ENCODE data around the gene RAB14. TPM values are rescaled to one million over a fixed set of nuclear protein-coding genes. Genes with fewer than 3 reads are reported as not detected.

RAB14 gene
- total RNA-seq, 2 experiments from 2014 or later, result 8.6 to 37.1 TPM

DNA sequence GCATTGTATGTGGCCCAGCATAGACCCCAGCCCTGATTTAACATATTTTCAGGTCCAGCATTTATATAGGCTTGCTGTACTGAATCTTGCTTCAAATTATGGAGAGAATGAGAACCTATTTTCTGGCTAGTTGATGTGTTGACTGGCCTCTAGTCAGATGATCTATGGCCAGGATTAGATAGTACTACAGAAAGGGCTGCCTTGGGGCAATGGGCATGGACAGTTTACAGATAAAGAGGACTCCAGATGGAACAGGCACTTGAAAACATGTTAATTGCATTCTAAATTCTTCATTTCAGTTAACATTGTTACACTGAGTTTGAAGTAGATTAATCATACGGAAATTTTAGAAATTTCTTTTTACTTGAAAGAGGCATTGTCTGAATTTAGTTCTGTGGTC, 61.5 kb downstream of the RAB14 start:
- H3K4me1 ChIP-seq (ENCODE audit: insufficient read depth, low read length, poor library complexity, severe bottlenecking), result no peaks in the 10 kb centered on the region
- BruUV-seq (replicated peaks), result no TSS peak
- no peak overlapping the region for H3K4me2 ChIP-seq (ENCODE audit: low read length)
- no peaks in the 10 kb centered on the region for H3K9me2 ChIP-seq (ENCODE audit: insufficient read depth, low read length)
- DNase-seq (ENCODE audit: low spot score), result no peak
- peaks cover 98% of the 10 kb centered on the region for H3K36me3 ChIP-seq (ENCODE audit: insufficient read depth, low read length)
- intact Hi-C loops (cut with micrococcal nuclease; ENCODE audit: unreplicated experiment), result no loop called here
- no peak overlapping the region for H3K4me3 ChIP-seq (ENCODE audit: low read depth, low read length, poor library complexity, severe bottlenecking)
- H3K27ac ChIP-seq (ENCODE audit: low read depth, low read length, poor library complexity, severe bottlenecking), result no peak overlapping the region
- H2AFZ ChIP-seq (ENCODE audit: low read length), result no peak overlapping the region
- no peaks in the 10 kb centered on the region for H3K79me2 ChIP-seq (ENCODE audit: insufficient read depth, low read depth, low read length)
- TF ChIP-seq EZH2phosphoT487 (IDR thresholded peaks at IDR 0.05; ENCODE audit: borderline replicate concordance, low read depth, low read length), result no peak
- TF ChIP-seq, protein P1, sequence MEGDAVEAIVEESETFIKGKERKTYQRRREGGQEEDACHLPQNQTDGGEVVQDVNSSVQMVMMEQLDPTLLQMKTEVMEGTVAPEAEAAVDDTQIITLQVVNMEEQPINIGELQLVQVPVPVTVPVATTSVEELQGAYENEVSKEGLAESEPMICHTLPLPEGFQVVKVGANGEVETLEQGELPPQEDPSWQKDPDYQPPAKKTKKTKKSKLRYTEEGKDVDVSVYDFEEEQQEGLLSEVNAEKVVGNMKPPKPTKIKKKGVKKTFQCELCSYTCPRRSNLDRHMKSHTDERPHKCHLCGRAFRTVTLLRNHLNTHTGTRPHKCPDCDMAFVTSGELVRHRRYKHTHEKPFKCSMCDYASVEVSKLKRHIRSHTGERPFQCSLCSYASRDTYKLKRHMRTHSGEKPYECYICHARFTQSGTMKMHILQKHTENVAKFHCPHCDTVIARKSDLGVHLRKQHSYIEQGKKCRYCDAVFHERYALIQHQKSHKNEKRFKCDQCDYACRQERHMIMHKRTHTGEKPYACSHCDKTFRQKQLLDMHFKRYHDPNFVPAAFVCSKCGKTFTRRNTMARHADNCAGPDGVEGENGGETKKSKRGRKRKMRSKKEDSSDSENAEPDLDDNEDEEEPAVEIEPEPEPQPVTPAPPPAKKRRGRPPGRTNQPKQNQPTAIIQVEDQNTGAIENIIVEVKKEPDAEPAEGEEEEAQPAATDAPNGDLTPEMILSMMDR (conservative IDR thresholded peaks at IDR 0.05; ENCODE audit: low read length), result no peak
- peaks cover under 1% of the 10 kb centered on the region; the same call in 1 of the 2 replicates for H4K20me1 ChIP-seq (ENCODE audit: insufficient read depth, low read length)
- POLR2A ChIA-PET, result no interaction called here
- CTCF ChIA-PET (ENCODE audit: unreplicated experiment), result no interaction called here
- H3K9me3 ChIP-seq (ENCODE audit: low read length), result no peaks in the 10 kb centered on the region

DNA sequence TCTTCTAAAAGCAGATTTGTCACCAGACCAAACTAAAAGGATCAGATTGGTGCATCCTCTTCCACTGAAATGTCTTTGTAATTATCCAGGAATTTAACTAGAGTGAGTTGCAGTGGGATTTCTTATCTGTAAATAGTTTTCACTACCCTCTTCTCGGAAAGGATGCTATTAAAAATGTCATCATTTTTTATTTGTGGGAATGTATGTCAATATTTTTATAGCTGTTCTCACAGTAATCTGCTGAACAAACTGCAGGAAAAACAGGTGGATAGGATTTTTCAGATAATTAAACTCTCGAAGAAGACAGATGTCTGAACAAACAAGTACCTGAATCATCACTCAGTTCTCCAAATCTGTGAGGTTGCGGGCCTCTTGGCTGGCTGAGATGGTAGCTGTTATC, 62.7 kb downstream of the RAB14 start:
- Histone ChIP-seq H3K4me1 (ENCODE audit: insufficient read depth, low read length, poor library complexity, severe bottlenecking) (no peaks in the 10 kb centered on the region), H3K79me2 (ENCODE audit: insufficient read depth, low read depth, low read length) (peaks cover 1% of the 10 kb centered on the region; the same call in 1 of the 2 replicates), H3K4me3 (ENCODE audit: low read depth, low read length, poor library complexity, severe bottlenecking) (no peak overlapping the region), H3K9me3 (ENCODE audit: low read length) (no peaks in the 10 kb centered on the region), H3K9me2 (ENCODE audit: insufficient read depth, low read length) (no peaks in the 10 kb centered on the region), H3K27ac (ENCODE audit: low read depth, low read length, poor library complexity, severe bottlenecking) (no peak overlapping the region), H4K20me1 (ENCODE audit: insufficient read depth, low read length) (peaks cover 4% of the 10 kb centered on the region; the same call in 1 of the 2 replicates), H3K4me2 (ENCODE audit: low read length) (no peak overlapping the region), H3K36me3 (ENCODE audit: insufficient read depth, low read length) (peaks cover 98% of the 10 kb centered on the region), H2AFZ (ENCODE audit: low read length) (no peak overlapping the region)
- POLR2A ChIA-PET, result interaction anchor here (0.6 to 1.4 kb wide), 4 partner anchors 14 to 73 kb away, joined by 3 to 7 read pairs (median 4); no protein-coding TSS in a partner anchor
- no peak for DNase-seq (ENCODE audit: low spot score)
- no TSS peak for BruUV-seq (replicated peaks)
- CTCF ChIA-PET (ENCODE audit: unreplicated experiment), result no interaction called here
- TF ChIP-seq EZH2phosphoT487 (IDR thresholded peaks at IDR 0.05; ENCODE audit: borderline replicate concordance, low read depth, low read length), result no peak
- TF ChIP-seq, protein P1 (conservative IDR thresholded peaks at IDR 0.05; ENCODE audit: low read length), result no peak
- intact Hi-C loops (cut with micrococcal nuclease; ENCODE audit: unreplicated experiment), result no loop called here

DNA sequence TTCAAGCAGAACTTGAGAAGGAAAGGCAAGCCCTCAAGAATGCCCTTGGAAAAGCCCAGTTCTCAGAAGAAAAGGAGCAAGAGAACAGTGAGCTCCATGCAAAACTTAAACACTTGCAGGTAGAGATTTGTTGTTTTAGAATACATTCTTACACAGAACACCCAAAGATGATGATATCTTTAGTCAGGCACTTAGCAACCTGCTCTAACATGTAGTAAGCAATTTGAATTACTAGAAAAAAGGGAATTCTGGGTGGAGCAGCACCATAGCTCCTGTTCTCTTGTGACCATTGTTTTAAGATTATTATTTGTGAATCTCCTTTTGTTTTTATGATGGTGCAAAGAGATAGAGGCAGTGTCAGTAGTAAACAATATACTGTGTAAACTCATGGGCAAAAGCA, 63.1 kb downstream of the RAB14 start:
- no peak overlapping the region for H3K4me3 ChIP-seq (ENCODE audit: low read depth, low read length, poor library complexity, severe bottlenecking)
- ChIA-PET CTCF (ENCODE audit: unreplicated experiment) (no interaction called here), POLR2A (interaction anchor here (1.3 to 1.4 kb wide), 3 partner anchors 14 to 44 kb away, joined by 3 to 7 read pairs (median 3); no protein-coding TSS in a partner anchor)
- TF ChIP-seq, protein P1 (conservative IDR thresholded peaks at IDR 0.05; ENCODE audit: low read length), result no peak
- TF ChIP-seq EZH2phosphoT487 (IDR thresholded peaks at IDR 0.05; ENCODE audit: borderline replicate concordance, low read depth, low read length), result no peak
- no peak overlapping the region for H3K4me2 ChIP-seq (ENCODE audit: low read length)
- peaks cover 5% of the 10 kb centered on the region; the same call in 1 of the 2 replicates for H3K79me2 ChIP-seq (ENCODE audit: insufficient read depth, low read depth, low read length)
- no TSS peak for BruUV-seq (replicated peaks)
- H3K4me1 ChIP-seq (ENCODE audit: insufficient read depth, low read length, poor library complexity, severe bottlenecking), result no peaks in the 10 kb centered on the region
- no peak overlapping the region for H3K27ac ChIP-seq (ENCODE audit: low read depth, low read length, poor library complexity, severe bottlenecking)
- no peaks in the 10 kb centered on the region for H3K9me2 ChIP-seq (ENCODE audit: insufficient read depth, low read length)
- peaks cover 98% of the 10 kb centered on the region for H3K36me3 ChIP-seq (ENCODE audit: insufficient read depth, low read length)
- H3K9me3 ChIP-seq (ENCODE audit: low read length), result no peaks in the 10 kb centered on the region
- peaks cover 4% of the 10 kb centered on the region; the same call in 1 of the 2 replicates for H4K20me1 ChIP-seq (ENCODE audit: insufficient read depth, low read length)
- H2AFZ ChIP-seq (ENCODE audit: low read length), result no peak overlapping the region
- no peak for DNase-seq (ENCODE audit: low spot score)
- intact Hi-C loops (cut with micrococcal nuclease; ENCODE audit: unreplicated experiment), result no loop called here
